PFSK-1 (cell line): Measurements from ENCODE around the gene FZD7.

Experiments used
- POLR2AphosphoS5 ChIP-seq: IDR thresholded peaks from 2 replicates; pipeline ENCODE4 v1.6.1; 2012; ENCODE audit warnings: low read depth, mild to moderate bottlenecking, control low read depth, low read length, moderate library complexity
- REST ChIP-seq, 2 experiments: IDR thresholded peaks; 2 replicates each; pipeline versions ENCODE4 v1.6.1 to v1.8.0; 2011 to 2012; ENCODE audit warnings: low read depth in 2 of 2, low read length in 2 of 2, control low read depth in 1 of 2, inconsistent platforms in 1 of 2, mild to moderate bottlenecking in 1 of 2, moderate library complexity in 1 of 2; ENCODE audit not compliant: insufficient read depth in 1 of 2
- SIN3A ChIP-seq: IDR thresholded peaks from 2 replicates; pipeline ENCODE4 v1.6.1; 2012; ENCODE audit warnings: mild to moderate bottlenecking, low read length, moderate library complexity, borderline replicate concordance; ENCODE audit not compliant: insufficient read depth
- TAF1 ChIP-seq: IDR thresholded peaks from 2 replicates; pipeline ENCODE4 v1.6.1; 2012; ENCODE audit warnings: low read length, control low read depth, borderline replicate concordance; ENCODE audit not compliant: insufficient read depth

GRCh38 chr2:202009581-202009980 lies 24.1 kb upstream of the FZD7 start:
- TF ChIP-seq REST (IDR thresholded peaks at IDR 0.05; ENCODE audit: insufficient read depth in 1 of 2, low read depth in 2 of 2, low read length in 2 of 2) (no peak), SIN3A (no peak), POLR2AphosphoS5 (no peak), TAF1 (no peak)
